Transverse colon (tissue), 4 donors: Measurements from ENCODE around the gene DCTN5. TPM values are rescaled to one million over a fixed set of nuclear protein-coding genes. Genes with fewer than 3 reads are reported as not detected.
A peak's percentile ranks its signal among the peaks of the same experiment; 100 is the strongest.
"Not testable (repeated sequence)": the region's sequence is repeated elsewhere in the genome, so short reads cannot be mapped to it uniquely, and the experiment has no call there.

Source experiments
- DNase-seq: peaks from one replicate; pipeline ENCODE4 v3.0.0-alpha.2; 2019
- H3K27ac ChIP-seq, 4 donors: fragments of 200-600 bp; sonication (generic); 2 replicates each; pipeline ENCODE4 v1.5.1; 2016 to 2018; ENCODE audit warnings: inconsistent platforms in 4 of 4
- H3K27me3 ChIP-seq: fragments of 200-600 bp; sonication (generic); 2 replicates; pipeline ENCODE4 v1.5.1; 2017; ENCODE audit warnings: inconsistent platforms
- H3K36me3 ChIP-seq, 4 donors: fragments of 200-600 bp; sonication (generic); 2 replicates each; pipeline ENCODE4 v1.5.1; 2017 to 2019; ENCODE audit warnings: inconsistent platforms in 4 of 4
- H3K4me1 ChIP-seq, 4 donors: fragments of 200-600 bp; sonication (generic); 2 replicates each; pipeline ENCODE4 v1.5.1; 2017 to 2020; ENCODE audit warnings: inconsistent platforms in 4 of 4
- H3K4me3 ChIP-seq, 4 donors: fragments of 200-600 bp; sonication (generic); 1 replicate in 1 of 4; 2 replicates in 3 of 4; pipeline versions ENCODE4 v1.5.1 to v1.6.1; 2017 to 2019; ENCODE audit warnings: inconsistent platforms in 4 of 4
- H3K9me3 ChIP-seq, 2 donors: fragments of 200-600 bp; sonication (generic); 2 replicates each; pipeline ENCODE4 v1.5.1; 2017 to 2019; ENCODE audit warnings: inconsistent platforms in 2 of 2
- CTCF ChIP-seq, 5 experiments: fragments of 200-600 bp in 3 of 5; fragments of 450-650 bp in 2 of 5; sonication (generic) in 3 of 5; IDR thresholded peaks; 1 replicate in 2 of 5; 2 replicates in 3 of 5; pipeline ENCODE4 v1.5.1; 2016 to 2017; ENCODE audit warnings: antibody characterized with exemption in 5 of 5, inconsistent platforms in 3 of 5, mild to moderate bottlenecking in 2 of 5, moderate library complexity in 1 of 5
- EP300 ChIP-seq: sonication (generic); formaldehyde crosslinking; IDR thresholded peaks from one replicate; pipeline ENCODE4 v1.6.1; 2017; ENCODE audit warnings: antibody characterized with exemption, low read depth
- POLR2A ChIP-seq: fragments of 450-650 bp; IDR thresholded peaks from one replicate; pipeline ENCODE4 v1.6.1; 2016; ENCODE audit warnings: antibody characterized with exemption, mild to moderate bottlenecking, moderate library complexity
- POLR2AphosphoS5 ChIP-seq, 3 donors: sonication (generic); formaldehyde crosslinking; IDR thresholded peaks; one replicate each; pipeline ENCODE4 v1.6.1; 2016; ENCODE audit warnings: antibody characterized with exemption in 3 of 3
- WGBS, 2 donors: methylation state at CpG; one replicate each; pipeline ENCODE4 v1.1.5; 2018; ENCODE audit warnings: low coverage in 1 of 2; 5-methylcytosine and 5-hydroxymethylcytosine counted together
- in situ Hi-C, 4 donors: fragments of 200-750 bp; cut with MboI; loops; one replicate each; pipeline versions ENCODE4 v1.15.0 to v1.15.1; 2017; ENCODE audit warnings: low sequenced_read_pairs in 3 of 4, low pct_ligation_motif_present in 1 of 4, low pct_unique_long_range_greater_than_20kb in 1 of 4
- intact Hi-C: fragments of 100-400 bp; cut with DNase I; formaldehyde crosslinking; loops from one replicate; pipeline ENCODE4 v1.15.1; 2023; ENCODE audit warnings: low total_unique reads
- total RNA-seq, 4 donors: library from RNA; depleted of rRNA; stranded (reverse); fragments of >200 nt; gene quantifications; one replicate each; pipeline ENCODE4 v1.1.0, GENCODE V29; 2016

DCTN5 gene
- total RNA-seq, 4 donors from 2014 or later, result 8.0 to 52.2 (median 37.5) TPM

GRCh38 chr16:23712976-23713375, 71.7 kb downstream of the DCTN5 start, which contains the start of gene ERN2:
ERN2 (minus strand) TSS chr16:23713222; CDS start chr16:23713187, 35 bp downstream.
- 4% methylated on average over 35 of the region's 37 CpGs; no CpG with 5 or more reads in 1 of the 2 donors for WGBS, 2 donors
- in situ Hi-C loops, result no loop called here
- peak; percentile 85 for DNase-seq
- Histone ChIP-seq H3K4me1 (peaks cover 0 to 10% (median 2%) of the 10 kb centered on the region in 4 donors), H3K9me3 (no peaks in the 10 kb centered on the region), H3K4me3 (peak within 1 kb of the TSS; percentile 11 to 65 (median 49)), H3K27ac (peak within 1 kb of the TSS; percentile 81 to 89 (median 88)), H3K27me3 (peaks cover 37% of the 10 kb centered on the region), H3K36me3 (no peaks in the 10 kb centered on the region)
- TF ChIP-seq POLR2A, result peak; percentile 75
- TF ChIP-seq POLR2AphosphoS5 (IDR thresholded peaks at IDR 0.05), result peak; percentile 33 to 86 (median 73)
- no peak for TF ChIP-seq EP300
- no peak for TF ChIP-seq CTCF (IDR thresholded peaks at IDR 0.05)
- intact Hi-C loops, result no loop called here

GRCh38 chr16:23716484-23716883, 75.2 kb downstream of the DCTN5 start:
- intact Hi-C loops, result no loop called here
- H3K27me3 ChIP-seq, result peaks cover 34% of the 10 kb centered on the region
- no peaks in the 10 kb centered on the region for H3K9me3 ChIP-seq
- in situ Hi-C loops, result no loop called here
- H3K4me3 ChIP-seq, result no peak overlapping the region
- no peak for TF ChIP-seq POLR2A
- WGBS, 2 donors, result 86 to 91% methylated on average over 5 of the region's 5 CpGs
- H3K36me3 ChIP-seq, result no peaks in the 10 kb centered on the region
- H3K4me1 ChIP-seq, result peaks cover 0 to 3% (median 1%) of the 10 kb centered on the region in 4 donors
- H3K27ac ChIP-seq, result no peak overlapping the region
- DNase-seq, result no peak

- intact Hi-C loops, H3K9me3 ChIP-seq, H3K4me1 ChIP-seq, H3K4me3 ChIP-seq, H3K36me3 ChIP-seq, in situ Hi-C loops, H3K27me3 ChIP-seq, DNase-seq, H3K27ac ChIP-seq: not testable (repeated sequence)
- 65 to 81% methylated on average over 4 to 9 of the region's 9 CpGs for WGBS, 2 donors
Observed at GRCh38 chr16:23722613-23723240, 81.5 kb downstream of the DCTN5 start.

- intact Hi-C loops (no loop called here), in situ Hi-C loops (no loop called here)
- Histone ChIP-seq H3K36me3 (no peaks in the 10 kb centered on the region), H3K27ac (no peak overlapping the region), H3K27me3 (no peaks in the 10 kb centered on the region), H3K4me1 (peaks cover 0 to 5% (median under 1%) of the 10 kb centered on the region in 4 donors), H3K9me3 (no peaks in the 10 kb centered on the region), H3K4me3 (no peak overlapping the region)
- no peak for TF ChIP-seq POLR2A
- TF ChIP-seq EP300, result no peak
- no peak for TF ChIP-seq CTCF (IDR thresholded peaks at IDR 0.05)
- TF ChIP-seq POLR2AphosphoS5 (IDR thresholded peaks at IDR 0.05), result no peak
- WGBS, 2 donors, result 74 to 79% methylated on average over 8 of the region's 8 CpGs
- no peak for DNase-seq
Observed at GRCh38 chr16:23724096-23724784, 83.0 kb downstream of the DCTN5 start.

GRCh38 chr16:23724785-23725131, 83.5 kb downstream of the DCTN5 start:
- Histone ChIP-seq H3K36me3 (no peaks in the 10 kb centered on the region), H3K27ac (no peak overlapping the region), H3K4me3 (no peak overlapping the region), H3K4me1 (peaks cover 0 to 10% (median 3%) of the 10 kb centered on the region in 4 donors), H3K27me3 (no peaks in the 10 kb centered on the region), H3K9me3 (no peaks in the 10 kb centered on the region)
- TF ChIP-seq POLR2A (no peak), CTCF (IDR thresholded peaks at IDR 0.05) (no peak), POLR2AphosphoS5 (IDR thresholded peaks at IDR 0.05) (no peak), EP300 (no peak)
- in situ Hi-C loops, result loop anchor here in 1 of 4 donors (25.0 kb wide), 1 partner anchor 538 kb away; the partner anchor contains the start of gene CACNG3
- WGBS, 2 donors, result 73 to 77% methylated on average over 3 of the region's 3 CpGs
- DNase-seq, result no peak
- intact Hi-C loops, result no loop called here
